ENCODE results near the gene PYCARD.
A peak's percentile ranks its signal among the peaks of the same experiment; 100 is the strongest.

DNA sequence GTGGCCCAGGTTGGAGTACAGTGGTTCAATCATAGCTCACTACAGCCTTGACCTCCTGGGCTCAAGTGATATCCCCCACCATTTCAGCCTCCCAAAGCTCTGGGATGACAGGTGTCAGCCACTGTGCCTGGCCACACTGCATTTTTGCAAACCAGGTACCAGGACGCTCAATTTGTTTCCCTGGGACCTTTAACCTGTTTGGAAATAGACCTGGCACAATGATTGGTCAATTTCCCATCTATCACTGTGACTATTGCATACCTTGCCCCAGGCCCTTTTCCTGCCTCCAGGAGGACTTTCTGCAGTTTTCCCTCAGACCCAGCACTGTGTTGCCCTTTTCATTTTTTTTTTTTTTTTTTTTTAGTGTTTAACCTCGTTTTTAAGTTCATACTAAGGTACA is 33.7 kb downstream of the PYCARD start:
- no peak for TF ChIP-seq ARNT (IDR thresholded peaks at IDR 0.05)
- TF ChIP-seq FOXK2 (IDR thresholded peaks at IDR 0.05) = no peak
- TF ChIP-seq BHLHE40 (IDR thresholded peaks at IDR 0.05; ENCODE audit: borderline replicate concordance) = no peak
- no peak for TF ChIP-seq NFRKB (IDR thresholded peaks at IDR 0.05)
- TF ChIP-seq ELF4 (IDR thresholded peaks at IDR 0.05) = no peak
- TF ChIP-seq L3MBTL2 (conservative IDR thresholded peaks at IDR 0.05) = no peak
- TF ChIP-seq, protein P1, sequence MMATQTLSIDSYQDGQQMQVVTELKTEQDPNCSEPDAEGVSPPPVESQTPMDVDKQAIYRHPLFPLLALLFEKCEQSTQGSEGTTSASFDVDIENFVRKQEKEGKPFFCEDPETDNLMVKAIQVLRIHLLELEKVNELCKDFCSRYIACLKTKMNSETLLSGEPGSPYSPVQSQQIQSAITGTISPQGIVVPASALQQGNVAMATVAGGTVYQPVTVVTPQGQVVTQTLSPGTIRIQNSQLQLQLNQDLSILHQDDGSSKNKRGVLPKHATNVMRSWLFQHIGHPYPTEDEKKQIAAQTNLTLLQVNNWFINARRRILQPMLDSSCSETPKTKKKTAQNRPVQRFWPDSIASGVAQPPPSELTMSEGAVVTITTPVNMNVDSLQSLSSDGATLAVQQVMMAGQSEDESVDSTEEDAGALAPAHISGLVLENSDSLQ (IDR thresholded peaks at IDR 0.05) = peak; percentile 36; the same call in 1 of the 2 replicates
- no peak for TF ChIP-seq SUZ12 (IDR thresholded peaks at IDR 0.05)
- TF ChIP-seq FOXM1 (IDR thresholded peaks at IDR 0.05; ENCODE audit: borderline replicate concordance) = no peak
- no peak for TF ChIP-seq LEF1 (IDR thresholded peaks at IDR 0.05; ENCODE audit: borderline replicate concordance)
- no peak for TF ChIP-seq SP1 (IDR thresholded peaks at IDR 0.05)
- no peak for TF ChIP-seq HDGF (IDR thresholded peaks at IDR 0.05; ENCODE audit: borderline replicate concordance)
- no peak for TF ChIP-seq FOXA1 (IDR thresholded peaks at IDR 0.05)
